CD4-positive, alpha-beta T cell (primary cell): ENCODE data around the gene USB1. TPM values are rescaled to one million over a fixed set of nuclear protein-coding genes. Genes with fewer than 3 reads are reported as not detected.

ENCODE experiments used
- ATAC-seq: fragments of 200-7000 bp; cut with Tn5 transposase; one replicate; pipeline ENCODE4 v1.10.0; 2022; ENCODE audit warnings: mild to moderate bottlenecking; ENCODE audit not compliant: poor library complexity
- CTCF ChIA-PET: fragments of 350-600 bp; sonication (Branson Sonifier 250); formaldehyde crosslinking; loops from one replicate; lab custom pipeline; 2021; ENCODE audit warnings: antibody characterized with exemption, inconsistent platforms; lab: Charles Lee
- POLR2A ChIA-PET: fragments of 350-600 bp; sonication (Branson Sonifier 250); formaldehyde crosslinking; loops from one replicate; lab custom pipeline; 2021; ENCODE audit warnings: antibody characterized with exemption, inconsistent platforms; lab: Charles Lee
- DNase-seq, 14 experiments: peaks; one replicate each; pipeline ENCODE4 v3.0.0-alpha.2; 2013 to 2020; ENCODE audit warnings: mixed read lengths in 2 of 14
- H3K27ac ChIP-seq, 2 donors: one replicate each; pipeline versions ENCODE4 v1.5.1 to v1.7.0; 2013; ENCODE audit warnings: low read length in 2 of 2, low read depth in 1 of 2, mild to moderate bottlenecking in 1 of 2
- H3K27me3 ChIP-seq, 2 experiments: 1 replicate in 1 of 2; 2 replicates in 1 of 2; pipeline versions ENCODE4 v1.6.1 to v1.7.0; 2013; ENCODE audit warnings: low read length in 2 of 2, control low read depth in 1 of 2, mild to moderate bottlenecking in 1 of 2, moderate library complexity in 1 of 2; ENCODE audit not compliant: insufficient read depth in 2 of 2, control insufficient read depth in 1 of 2
- H3K36me3 ChIP-seq: one replicate; pipeline ENCODE4 v1.6.1; 2013; ENCODE audit warnings: low read length, control low read depth; ENCODE audit not compliant: insufficient read depth
- H3K4me1 ChIP-seq: one replicate; pipeline ENCODE4 v1.6.1; 2013; ENCODE audit warnings: low read length, control low read depth; ENCODE audit not compliant: insufficient read depth
- H3K4me3 ChIP-seq: one replicate; pipeline ENCODE4 v1.5.1; 2013; ENCODE audit warnings: mild to moderate bottlenecking, low read length, moderate library complexity
- H3K9me3 ChIP-seq, 2 experiments: 1 replicate in 1 of 2; 2 replicates in 1 of 2; pipeline versions ENCODE4 v1.6.1 to v1.7.0; 2013; ENCODE audit warnings: low read length in 2 of 2, mild to moderate bottlenecking in 2 of 2, control low read depth in 1 of 2, moderate library complexity in 1 of 2; ENCODE audit not compliant: control insufficient read depth in 1 of 2, insufficient read depth in 1 of 2
- H3K27ac Mint-ChIP-seq: one replicate; pipeline ENCODE4 v1.8.0; 2020; ENCODE audit warnings: mixed read lengths
- H3K27me3 Mint-ChIP-seq: one replicate; pipeline ENCODE4 v1.8.0; 2021; ENCODE audit warnings: mixed read lengths
- H3K36me3 Mint-ChIP-seq: one replicate; pipeline ENCODE4 v1.8.0; 2021; ENCODE audit warnings: low read depth, mixed read lengths
- H3K4me1 Mint-ChIP-seq: one replicate; pipeline ENCODE4 v1.8.0; 2021; ENCODE audit warnings: low read depth, mixed read lengths
- H3K4me3 Mint-ChIP-seq: one replicate; pipeline ENCODE4 v1.8.0; 2020; ENCODE audit warnings: mild to moderate bottlenecking, mixed read lengths
- H3K9me3 Mint-ChIP-seq: one replicate; pipeline ENCODE4 v1.8.0; 2020; ENCODE audit warnings: mixed read lengths
- CTCF ChIP-seq: fragments of 200-600 bp; IDR thresholded peaks from one replicate; pipeline ENCODE4 v1.8.0; 2022; ENCODE audit warnings: antibody characterized with exemption, mild to moderate bottlenecking
- intact Hi-C, 2 experiments: fragments of 100-400 bp; cut with DNase I in 1 of 2; cut with micrococcal nuclease in 1 of 2; formaldehyde crosslinking; loops; one replicate each; pipeline versions ENCODE4 v1.15.1 to v1.9.0; 2023 to 2025; cut with DNase I, micrococcal nuclease
- total RNA-seq, 174 experiments: library from RNA in 2 of 174; stranded (reverse) in 2 of 174; gene quantifications; one replicate each; pipeline ENCODE4 v1.2.3 and lab custom pipeline; 2021 to 2026

Gene USB1
- total RNA-seq, 2 experiments from 2014 or later, result 22.4 to 25.7 TPM

- H3K27ac Mint-ChIP-seq, result peak overlapping the region; percentile 62
- no peak overlapping the region for H3K4me3 ChIP-seq
- peaks cover 19% of the 10 kb centered on the region for H3K36me3 Mint-ChIP-seq
- intact Hi-C loops, result loop anchor here in 1 of 2 experiments (10.0 kb wide), 1 partner anchor 633 kb away; the partner anchor contains the start of gene CNOT1
- H3K4me1 Mint-ChIP-seq, result peaks cover 20% of the 10 kb centered on the region
- TF ChIP-seq CTCF, result no peak
- peaks cover 43% of the 10 kb centered on the region for H3K4me1 ChIP-seq
- H3K9me3 Mint-ChIP-seq, result no peaks in the 10 kb centered on the region
- H3K27ac ChIP-seq, result no peak overlapping the region
- ATAC-seq (no peak), DNase-seq (no peak)
- H3K27me3 ChIP-seq, result no peaks in the 10 kb centered on the region
- no peaks in the 10 kb centered on the region for H3K27me3 Mint-ChIP-seq
- H3K36me3 ChIP-seq, result peaks cover 36% of the 10 kb centered on the region
- no peaks in the 10 kb centered on the region for H3K9me3 ChIP-seq
- ChIA-PET POLR2A (no interaction called here), CTCF (no interaction called here)
- H3K4me3 Mint-ChIP-seq, result no peak overlapping the region
Observed at GRCh38 chr16:57992084-57992483, 9.1 kb upstream of the USB1 start.

- Histone ChIP-seq H3K27me3 (no peaks in the 10 kb centered on the region), H3K4me3 (no peak overlapping the region), H3K27ac (peak overlapping the region in 1 of 2 donors; percentile 16), H3K9me3 (no peaks in the 10 kb centered on the region), H3K4me1 (peaks cover 56% of the 10 kb centered on the region), H3K36me3 (peaks cover 46% of the 10 kb centered on the region)
- Mint-ChIP-seq H3K4me3 (no peak overlapping the region), H3K9me3 (no peaks in the 10 kb centered on the region), H3K27me3 (no peaks in the 10 kb centered on the region), H3K27ac (peak overlapping the region; percentile 62), H3K4me1 (peaks cover 32% of the 10 kb centered on the region), H3K36me3 (peaks cover 29% of the 10 kb centered on the region)
- no peak for TF ChIP-seq CTCF
- ChIA-PET POLR2A (no interaction called here), CTCF (no interaction called here)
- ATAC-seq (no peak), DNase-seq (no peak)
- intact Hi-C loops, result loop anchor here in 1 of 2 experiments (10.0 kb wide), 1 partner anchor 631 kb away; the partner anchor contains the start of gene CNOT1
Observed at GRCh38 chr16:57993438-57993837, 7.8 kb upstream of the USB1 start.

- Histone ChIP-seq H3K4me1 (peaks cover 61% of the 10 kb centered on the region), H3K27ac (peak overlapping the region in 1 of 2 donors; percentile 16), H3K9me3 (no peaks in the 10 kb centered on the region), H3K4me3 (no peak overlapping the region), H3K27me3 (no peaks in the 10 kb centered on the region), H3K36me3 (peaks cover 46% of the 10 kb centered on the region)
- peaks cover 33% of the 10 kb centered on the region for H3K36me3 Mint-ChIP-seq
- no peak overlapping the region for H3K4me3 Mint-ChIP-seq
- peaks cover 37% of the 10 kb centered on the region for H3K4me1 Mint-ChIP-seq
- no peaks in the 10 kb centered on the region for H3K27me3 Mint-ChIP-seq
- TF ChIP-seq CTCF, result no peak
- H3K9me3 Mint-ChIP-seq, result no peaks in the 10 kb centered on the region
- ChIA-PET POLR2A (no interaction called here), CTCF (no interaction called here)
- intact Hi-C loops, result loop anchor here in 1 of 2 experiments (10.0 kb wide), 1 partner anchor 631 kb away; the partner anchor contains the start of gene CNOT1
- no peak for ATAC-seq
- peak overlapping the region; percentile 83 for H3K27ac Mint-ChIP-seq
- DNase-seq, result no peak
Observed at GRCh38 chr16:57993897-57994296, 7.3 kb upstream of the USB1 start.
